H9 (cell line): ENCODE results near the gene TTC39C. TPM values are rescaled to one million over a fixed set of nuclear protein-coding genes. Genes with fewer than 3 reads are reported as not detected.

ENCODE experiments used
- DNase-seq: peaks from one replicate; pipeline ENCODE4 v3.0.0-alpha.2; 2017
- H2AFZ ChIP-seq: one replicate; pipeline ENCODE4 v1.6.1; 2013; ENCODE audit warnings: mild to moderate bottlenecking, low read length, control low read depth, moderate library complexity
- H2AK5ac ChIP-seq: 2 replicates; pipeline ENCODE4 v1.6.1; 2013; ENCODE audit warnings: low read length, control low read depth, mixed read lengths; ENCODE audit not compliant: insufficient read length
- H2BK120ac ChIP-seq: one replicate; pipeline ENCODE4 v1.6.1; 2013; ENCODE audit warnings: low read depth, mild to moderate bottlenecking, low read length, control low read depth, inconsistent platforms; ENCODE audit not compliant: poor library complexity, severe bottlenecking
- H2BK12ac ChIP-seq: 2 replicates; pipeline ENCODE4 v1.6.1; 2013; ENCODE audit warnings: low read length, control low read depth, mixed read lengths, low read depth; ENCODE audit not compliant: insufficient read length
- H2BK15ac ChIP-seq: 2 replicates; pipeline ENCODE4 v1.6.1; 2013; ENCODE audit warnings: low read depth, low read length, control low read depth
- H2BK20ac ChIP-seq: one replicate; pipeline ENCODE4 v1.6.1; 2013; ENCODE audit warnings: low read depth, mild to moderate bottlenecking, low read length, control low read depth, inconsistent platforms; ENCODE audit not compliant: poor library complexity, severe bottlenecking
- H2BK5ac ChIP-seq: 2 replicates; pipeline ENCODE4 v1.6.1; 2013; ENCODE audit warnings: low read length, control low read depth, mixed read lengths; ENCODE audit not compliant: insufficient read length
- H3K14ac ChIP-seq: 2 replicates; pipeline ENCODE4 v1.6.1; 2013; ENCODE audit warnings: low read length, control low read depth; ENCODE audit not compliant: insufficient read depth
- H3K18ac ChIP-seq: 2 replicates; pipeline ENCODE4 v1.6.1; 2013; ENCODE audit warnings: low read depth, mild to moderate bottlenecking, mixed read lengths, low read length, control low read depth; ENCODE audit not compliant: insufficient read length
- H3K23ac ChIP-seq: 2 replicates; pipeline ENCODE4 v1.6.1; 2013; ENCODE audit warnings: low read length, control low read depth, mixed read lengths, low read depth; ENCODE audit not compliant: insufficient read length
- H3K23me2 ChIP-seq: 2 replicates; pipeline ENCODE4 v1.6.1; 2013; ENCODE audit warnings: low read depth, mild to moderate bottlenecking, mixed read lengths, low read length, control low read depth; ENCODE audit not compliant: insufficient read length, poor library complexity, severe bottlenecking
- H3K27ac ChIP-seq: 2 replicates; pipeline ENCODE4 v1.5.1; 2013; ENCODE audit warnings: low read length, control low read depth, mixed read lengths, low read depth; ENCODE audit not compliant: insufficient read length
- H3K27me3 ChIP-seq: 2 replicates; pipeline ENCODE4 v1.6.1; 2013; ENCODE audit warnings: low read length, control low read depth, inconsistent platforms; ENCODE audit not compliant: insufficient read depth
- H3K4ac ChIP-seq: 2 replicates; pipeline ENCODE4 v1.6.1; 2013; ENCODE audit warnings: low read depth, mild to moderate bottlenecking, control low read depth, inconsistent platforms, low read length, moderate library complexity
- H3K4me1 ChIP-seq: 2 replicates; pipeline ENCODE4 v1.6.1; 2013; ENCODE audit warnings: low read length, control low read depth, inconsistent platforms; ENCODE audit not compliant: insufficient read depth
- H3K4me2 ChIP-seq: 2 replicates; pipeline ENCODE4 v1.6.1; 2013; ENCODE audit warnings: low read length, control low read depth, mixed read lengths; ENCODE audit not compliant: insufficient read length, insufficient read depth
- H3K56ac ChIP-seq: 2 replicates; pipeline ENCODE4 v1.6.1; 2013; ENCODE audit warnings: low read depth, mild to moderate bottlenecking, mixed read lengths, low read length, control low read depth; ENCODE audit not compliant: insufficient read length
- H3K79me1 ChIP-seq: 2 replicates; pipeline ENCODE4 v1.6.1; 2013; ENCODE audit warnings: low read depth, mild to moderate bottlenecking, moderate library complexity, low read length, control low read depth, inconsistent platforms; ENCODE audit not compliant: insufficient read depth, poor library complexity, severe bottlenecking
- H3K79me2 ChIP-seq: 2 replicates; pipeline ENCODE4 v1.6.1; 2013; ENCODE audit warnings: low read length, control low read depth, inconsistent platforms; ENCODE audit not compliant: insufficient read depth
- H3K9ac ChIP-seq: 2 replicates; pipeline ENCODE4 v1.6.1; 2013; ENCODE audit warnings: low read length, control low read depth, mixed read lengths; ENCODE audit not compliant: insufficient read length; ENCODE audit errors: extremely low read depth
- H3K9me3 ChIP-seq: one replicate; pipeline ENCODE4 v1.6.1; 2013; ENCODE audit warnings: low read depth, low read length, inconsistent platforms; ENCODE audit not compliant: control insufficient read depth
- H3T11ph ChIP-seq: one replicate; pipeline ENCODE4 v1.6.1; 2013; ENCODE audit warnings: mild to moderate bottlenecking, low read length, control low read depth, inconsistent platforms
- H4K20me1 ChIP-seq: one replicate; pipeline ENCODE4 v1.6.1; 2013; ENCODE audit not compliant: control insufficient read depth, insufficient read length, insufficient read depth
- H4K5ac ChIP-seq: 2 replicates; pipeline ENCODE4 v1.6.1; 2013; ENCODE audit warnings: low read depth, mild to moderate bottlenecking, mixed read lengths, low read length, control low read depth; ENCODE audit not compliant: insufficient read length
- H4K8ac ChIP-seq: replicated peaks from 2 replicates; pipeline ENCODE4 v1.6.1; 2013; ENCODE audit warnings: low read length, control low read depth, mixed read lengths, low read depth; ENCODE audit not compliant: insufficient read length
- H4K91ac ChIP-seq: 2 replicates; pipeline ENCODE4 v1.6.1; 2013; ENCODE audit warnings: low read depth, mild to moderate bottlenecking, moderate library complexity, mixed read lengths, low read length, control low read depth; ENCODE audit not compliant: insufficient read length
- H3K27ac Mint-ChIP-seq, 3 experiments: 2 replicates in 2 of 3; 3 replicates in 1 of 3; pipeline ENCODE4 v1.8.0; 2020 to 2021; ENCODE audit warnings: mixed read lengths in 3 of 3, mild to moderate bottlenecking in 1 of 3, moderate library complexity in 1 of 3
- H3K27me3 Mint-ChIP-seq: 2 replicates; pipeline ENCODE4 v1.8.0; 2021; ENCODE audit warnings: low read depth, mild to moderate bottlenecking, moderate library complexity, mixed read lengths
- H3K36me3 Mint-ChIP-seq, 3 experiments: 2 replicates in 2 of 3; 3 replicates in 1 of 3; pipeline ENCODE4 v1.8.0; 2020 to 2021; ENCODE audit warnings: low read depth in 3 of 3, mixed read lengths in 3 of 3; ENCODE audit not compliant: insufficient read depth in 1 of 3
- H3K4me1 Mint-ChIP-seq, 2 experiments: 2 replicates each; pipeline ENCODE4 v1.8.0; 2020; ENCODE audit warnings: mixed read lengths in 2 of 2
- H3K4me3 Mint-ChIP-seq, 2 experiments: 2 replicates in 1 of 2; 3 replicates in 1 of 2; pipeline ENCODE4 v1.8.0; 2020 to 2021; ENCODE audit warnings: mild to moderate bottlenecking in 2 of 2, mixed read lengths in 2 of 2, moderate library complexity in 1 of 2
- H3K9me3 Mint-ChIP-seq, 2 experiments: 2 replicates in 1 of 2; 3 replicates in 1 of 2; pipeline ENCODE4 v1.8.0; 2020; ENCODE audit warnings: mild to moderate bottlenecking in 2 of 2, mixed read lengths in 2 of 2, moderate library complexity in 1 of 2
- WGBS: extraction: QIAGEN DNeasy Blood & Tissue Kit; methylation state at CpG from one replicate; pipeline ENCODE4 v1.1.7; 2013; ENCODE audit warnings: missing lambda C conversion rate, low lambda C conversion rate, mixed read lengths; ENCODE audit not compliant: insufficient read length; ENCODE audit errors: extremely low coverage; 5-methylcytosine and 5-hydroxymethylcytosine counted together
- total RNA-seq: library from RNA; stranded (reverse); gene quantifications from 2 replicates; pipeline ENCODE4 v1.2.1, GENCODE V29; 2021
- TF ChIP-seq, protein P1 (sequence below): fragments of 200-600 bp; sonication (generic); conservative IDR thresholded peaks from 3 replicates; pipeline ENCODE4 v1.8.0; 2021; ENCODE audit warnings: antibody characterized with exemption, mild to moderate bottlenecking

TTC39C gene
- total RNA-seq, 1 experiment from 2014 or later, result 18.0 TPM

DNA sequence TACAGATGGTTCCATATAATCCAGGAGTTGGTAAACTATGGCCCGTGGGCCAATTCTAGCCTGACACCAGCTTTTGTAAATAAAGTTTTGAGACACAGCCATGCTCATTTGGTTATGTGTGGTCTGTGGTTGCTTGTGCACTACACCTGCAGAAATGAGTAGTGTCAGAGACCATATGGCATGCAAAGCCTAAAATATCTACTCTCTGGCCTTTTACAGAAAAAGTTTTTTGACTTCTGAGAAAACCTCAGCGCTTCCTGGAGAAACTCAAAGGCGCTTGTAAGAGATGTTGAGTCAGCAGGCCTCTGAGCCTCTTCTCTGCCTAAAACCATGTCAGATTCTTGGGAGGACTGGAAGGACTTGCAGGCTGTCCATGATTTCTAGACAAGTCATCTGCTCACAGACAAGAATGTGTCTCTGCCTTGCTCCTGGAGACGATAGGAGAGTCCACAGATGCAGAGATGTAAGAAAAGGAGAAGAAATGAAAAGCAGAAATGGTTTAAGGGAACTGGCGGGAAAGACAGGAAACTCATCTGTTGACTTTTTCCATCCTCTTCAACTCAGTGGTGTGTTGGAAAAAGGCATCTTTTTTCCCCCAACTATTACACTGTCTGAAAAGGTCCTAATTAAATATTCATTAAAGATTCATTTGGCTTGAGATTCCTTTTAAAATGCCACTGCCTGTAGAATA lies 5.2 kb downstream of the TTC39C start:
- no peak overlapping the region for H2BK12ac ChIP-seq
- H3K4me1 ChIP-seq, result peaks cover 25% of the 10 kb centered on the region; the same call in 1 of the 2 replicates
- H2BK5ac ChIP-seq, result no peak overlapping the region
- H3K4me1 Mint-ChIP-seq, result peaks cover 63 to 74% of the 10 kb centered on the region in 2 experiments
- no peak overlapping the region for H2BK120ac ChIP-seq
- H3K4me2 ChIP-seq, result no peak overlapping the region
- no peak overlapping the region for H3K56ac ChIP-seq
- H3K27me3 ChIP-seq, result no peaks in the 10 kb centered on the region
- peaks cover 15% of the 10 kb centered on the region for H3K27me3 Mint-ChIP-seq
- no peak overlapping the region for H3K23ac ChIP-seq
- no peak overlapping the region for H4K8ac ChIP-seq
- no peak overlapping the region for H2BK15ac ChIP-seq
- peak overlapping the region in 1 of 3 experiments; percentile 16; a peak in 1 of 7 replicates for H3K27ac Mint-ChIP-seq
- H3K4me3 Mint-ChIP-seq, result no peak overlapping the region
- no peak overlapping the region for H3T11ph ChIP-seq
- TF ChIP-seq, protein P1, sequence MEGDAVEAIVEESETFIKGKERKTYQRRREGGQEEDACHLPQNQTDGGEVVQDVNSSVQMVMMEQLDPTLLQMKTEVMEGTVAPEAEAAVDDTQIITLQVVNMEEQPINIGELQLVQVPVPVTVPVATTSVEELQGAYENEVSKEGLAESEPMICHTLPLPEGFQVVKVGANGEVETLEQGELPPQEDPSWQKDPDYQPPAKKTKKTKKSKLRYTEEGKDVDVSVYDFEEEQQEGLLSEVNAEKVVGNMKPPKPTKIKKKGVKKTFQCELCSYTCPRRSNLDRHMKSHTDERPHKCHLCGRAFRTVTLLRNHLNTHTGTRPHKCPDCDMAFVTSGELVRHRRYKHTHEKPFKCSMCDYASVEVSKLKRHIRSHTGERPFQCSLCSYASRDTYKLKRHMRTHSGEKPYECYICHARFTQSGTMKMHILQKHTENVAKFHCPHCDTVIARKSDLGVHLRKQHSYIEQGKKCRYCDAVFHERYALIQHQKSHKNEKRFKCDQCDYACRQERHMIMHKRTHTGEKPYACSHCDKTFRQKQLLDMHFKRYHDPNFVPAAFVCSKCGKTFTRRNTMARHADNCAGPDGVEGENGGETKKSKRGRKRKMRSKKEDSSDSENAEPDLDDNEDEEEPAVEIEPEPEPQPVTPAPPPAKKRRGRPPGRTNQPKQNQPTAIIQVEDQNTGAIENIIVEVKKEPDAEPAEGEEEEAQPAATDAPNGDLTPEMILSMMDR, result no peak
- no peaks in the 10 kb centered on the region for H3K79me1 ChIP-seq
- no peak for DNase-seq
- H4K91ac ChIP-seq, result no peak overlapping the region
- WGBS, result no CpG with 5 or more reads among the region's 5 CpGs
- no peak overlapping the region for H2BK20ac ChIP-seq
- no peaks in the 10 kb centered on the region for H3K9me3 ChIP-seq
- no peak overlapping the region for H3K9ac ChIP-seq
- H3K4ac ChIP-seq, result no peak overlapping the region
- peaks cover 32% of the 10 kb centered on the region; the same call in 1 of the 2 replicates for H3K79me2 ChIP-seq
- H4K5ac ChIP-seq, result no peak overlapping the region
- 0 out of 7 replicates have a peak, but pooled peaks cover 0 to 3% (median 0%) of the 10 kb centered on the region in 3 experiments for H3K36me3 Mint-ChIP-seq
- H4K20me1 ChIP-seq, result peaks cover 3% of the 10 kb centered on the region
- peaks cover 10% of the 10 kb centered on the region for H3K23me2 ChIP-seq
- no peaks in the 10 kb centered on the region for H3K9me3 Mint-ChIP-seq
- H3K18ac ChIP-seq, result no peak overlapping the region
- no peak overlapping the region for H2AK5ac ChIP-seq
- H3K27ac ChIP-seq, result no peak overlapping the region
- no peak overlapping the region for H3K14ac ChIP-seq
- H2AFZ ChIP-seq, result no peak overlapping the region
